Measurements from ENCODE around the gene ERP29. TPM values are rescaled to one million over a fixed set of nuclear protein-coding genes. Genes with fewer than 3 reads are reported as not detected.

ERP29 gene
- total and polyA plus RNA-seq, 2 of the 13 experiments (the other 11 are each of a cell fraction or from before 2014, with no cell fraction given): 111 to 147 TPM

GRCh38 chr12:112012775-112013600 lies at the start of gene ERP29, which contains the start of gene TMEM116 (continued):
- TF ChIP-seq PRDM10 (CRISPR knock-in tag; IDR thresholded peaks at IDR 0.05; ENCODE audit: low read depth) (0 out of 2 replicates have a peak, but pooled peaks have one; percentile 14), ZNF776 (CRISPR knock-in tag; IDR thresholded peaks at IDR 0.05) (no peak; the same call in 1 of the 2 replicates), FOXK2 (IDR thresholded peaks at IDR 0.05) (no peak), ZBTB46 (CRISPR knock-in tag; IDR thresholded peaks at IDR 0.05; ENCODE audit: borderline replicate concordance) (no peak), HMG20B (CRISPR knock-in tag; conservative IDR thresholded peaks at IDR 0.05) (no peak), FOXK1 (CRISPR knock-in tag; IDR thresholded peaks at IDR 0.05; ENCODE audit: borderline replicate concordance, low read depth) (peak; percentile 42; the same call in 1 of the 2 replicates), MIER3 (CRISPR knock-in tag; IDR thresholded peaks at IDR 0.05; ENCODE audit: borderline replicate concordance) (0 out of 2 replicates have a peak, but pooled peaks have one; percentile 21), MTERF4 (CRISPR knock-in tag; IDR thresholded peaks at IDR 0.05) (peak; percentile 78; the same call in 1 of the 2 replicates), ZNF879 (CRISPR knock-in tag; IDR thresholded peaks at IDR 0.05) (peak; percentile 76; the same call in 1 of the 2 replicates), MYPOP (CRISPR knock-in tag; IDR thresholded peaks at IDR 0.05) (peak; percentile 63; the same call in 1 of the 2 replicates), ZNF605 (CRISPR knock-in tag; IDR thresholded peaks at IDR 0.05) (peak; percentile 78), ZMYM2 (CRISPR knock-in tag; IDR thresholded peaks at IDR 0.05) (peak; percentile 80; the same call in 1 of the 2 replicates), NFKB2 (CRISPR knock-in tag; IDR thresholded peaks at IDR 0.05; ENCODE audit: borderline replicate concordance) (peak; percentile 75), HMGXB4 (CRISPR knock-in tag; IDR thresholded peaks at IDR 0.05; ENCODE audit: borderline replicate concordance in 1 of 2, low read depth in 1 of 2) (peak; percentile 50 to 84; a peak in 3 of 4 replicates), ZKSCAN1 (IDR thresholded peaks at IDR 0.05; ENCODE audit: low read length) (no peak), HOMEZ (CRISPR knock-in tag; IDR thresholded peaks at IDR 0.05; ENCODE audit: low read depth) (no peak; the same call in 1 of the 2 replicates), TBP (CRISPR knock-in tag; IDR thresholded peaks at IDR 0.05) (no peak)
